K562 (cell line): Measurements from ENCODE around the gene BST1. TPM values are rescaled to one million over a fixed set of nuclear protein-coding genes. Genes with fewer than 3 reads are reported as not detected.

ENCODE experiments used
- ATAC-seq: fragments of 200-7000 bp; cut with Tn5 transposase; 3 replicates; pipeline ENCODE4 v1.9.1; 2020; ENCODE audit warnings: moderate library complexity
- BruUV-seq: library from RNA; stranded (reverse); fragments of 400-500 nt; replicated peaks from 2 replicates; lab custom pipeline; 2021; lab: Mats Ljungman, UMichigan
- CTCF ChIA-PET: fragments of 300-600 bp; formaldehyde crosslinking; extraction: SDS; loops from one replicate; lab custom pipeline; 2021; ENCODE audit warnings: low intra/inter-chr PET ratio; lab: Yijun Ruan, JAX
- POLR2A ChIA-PET: fragments of 300-600, 350-650 bp; sonication (Branson Sonifier 250); formaldehyde crosslinking; extraction: SDS; loops from one replicate; lab custom pipeline; 2021; ENCODE audit warnings: antibody characterized with exemption, inconsistent platforms; lab: Yijun Ruan, JAX
- DNase-seq, 4 experiments: peaks; one replicate each; pipeline versions ENCODE4 v3.0.0 to v3.0.0-alpha.2; 2011 to 2018; ENCODE audit warnings: low spot score in 3 of 4, mixed read lengths in 3 of 4; ENCODE audit errors: extremely low read depth in 1 of 4
- FAIRE-seq: peaks from 2 replicates; lab custom pipeline; 2011; peaks lifted over from hg19 to GRCh38; lab: Jason Lieb, UNC
- H2AFZ ChIP-seq: 2 replicates; pipeline ENCODE4 v1.6.0; 2011; ENCODE audit warnings: low read depth, low read length, control low read depth, inconsistent platforms
- H3K27ac ChIP-seq: fragments of 200-600 bp; 3 replicates; pipeline ENCODE4 v1.8.0; 2011; ENCODE audit warnings: low read depth, mild to moderate bottlenecking, control low read depth, inconsistent platforms, low read length, moderate library complexity, mixed read lengths; ENCODE audit errors: extremely low read depth
- H3K27me3 ChIP-seq, 2 experiments: fragments of 300-600 bp in 1 of 2; 2 replicates in 1 of 2; 3 replicates in 1 of 2; pipeline versions ENCODE4 v1.6.0 to v1.8.0; 2011; ENCODE audit warnings: inconsistent platforms in 2 of 2, low read length in 2 of 2, mild to moderate bottlenecking in 1 of 2, mixed read lengths in 1 of 2, moderate library complexity in 1 of 2; ENCODE audit not compliant: control insufficient read depth in 2 of 2, insufficient read depth in 2 of 2
- H3K36me3 ChIP-seq: fragments of 300-600 bp; 3 replicates; pipeline ENCODE4 v1.8.0; 2011; ENCODE audit warnings: mild to moderate bottlenecking, low read length, inconsistent platforms; ENCODE audit not compliant: control insufficient read depth, insufficient read depth
- H3K4me1 ChIP-seq, 2 experiments: fragments of 200-600 bp in 1 of 2; replicated peaks in 1 of 2; 2 replicates in 1 of 2; 3 replicates in 1 of 2; pipeline versions ENCODE4 v1.5.1 to v1.8.0; 2011; ENCODE audit warnings: inconsistent platforms in 2 of 2, low read length in 2 of 2, mild to moderate bottlenecking in 1 of 2, mixed read lengths in 1 of 2, moderate library complexity in 1 of 2; ENCODE audit not compliant: control insufficient read depth in 2 of 2, insufficient read depth in 2 of 2
- H3K4me2 ChIP-seq: 2 replicates; pipeline ENCODE4 v1.6.1; 2011; ENCODE audit warnings: low read length, control low read depth, inconsistent platforms, mixed read lengths; ENCODE audit not compliant: insufficient read depth
- H3K4me3 ChIP-seq: fragments of 200-600 bp; sonication (generic), shearing (Covaris generic); 2 replicates; pipeline ENCODE4 v1.5.1; 2016; ENCODE audit warnings: control low read depth, inconsistent platforms
- H3K79me2 ChIP-seq: fragments of 200-600 bp; 3 replicates; pipeline ENCODE4 v1.8.0; 2011; ENCODE audit warnings: low read length, inconsistent platforms; ENCODE audit not compliant: control insufficient read depth, insufficient read depth
- H3K9ac ChIP-seq, 2 experiments: 2 replicates each; pipeline versions ENCODE4 v1.6.0 to v1.6.1; 2011; ENCODE audit warnings: low read depth in 2 of 2, low read length in 2 of 2, control low read depth in 1 of 2, inconsistent platforms in 1 of 2, mild to moderate bottlenecking in 1 of 2, mixed read lengths in 1 of 2; ENCODE audit not compliant: insufficient read depth in 1 of 2
- H3K9me1 ChIP-seq: one replicate; pipeline ENCODE4 v1.6.0; 2011; ENCODE audit warnings: inconsistent platforms, mild to moderate bottlenecking, low read length, moderate library complexity; ENCODE audit not compliant: control insufficient read depth, insufficient read depth
- H3K9me3 ChIP-seq: replicated peaks from 2 replicates; pipeline ENCODE4 v1.5.1; 2011; ENCODE audit warnings: low read depth, low read length, inconsistent platforms; ENCODE audit not compliant: control insufficient read depth, insufficient read depth
- H4K20me1 ChIP-seq: replicated peaks from 2 replicates; pipeline ENCODE4 v1.6.1; 2011; ENCODE audit warnings: low read length, inconsistent platforms, mixed read lengths; ENCODE audit not compliant: control insufficient read depth, insufficient read depth
- CEBPB ChIP-seq: fragments of 450-650 bp; IDR thresholded peaks from 2 replicates; pipeline ENCODE4 v1.6.1; 2016; ENCODE audit warnings: missing genetic modification characterization, missing compliant biosample characterization
- ETV6 ChIP-seq, 3 experiments: fragments of 150-350 bp in 1 of 3; sonication (generic) in 1 of 3; formaldehyde crosslinking in 1 of 3; IDR thresholded peaks; 2 replicates each; pipeline versions ENCODE4 v1.6.1 to v1.8.0; 2014 to 2022; ENCODE audit warnings: borderline replicate concordance in 2 of 3, low read depth in 2 of 3, antibody characterized with exemption in 1 of 3, low read length in 1 of 3, mild to moderate bottlenecking in 1 of 3, missing genetic modification reagents in 1 of 3
- FOSL1 ChIP-seq: fragments of 200-800 bp; sonication (Bioruptor generic); conservative IDR thresholded peaks from 2 replicates; pipeline ENCODE4 v1.6.1; 2016; ENCODE audit warnings: missing genetic modification characterization, missing compliant biosample characterization
- HLTF ChIP-seq: fragments of 450-650 bp; IDR thresholded peaks from 2 replicates; pipeline ENCODE4 v1.6.1; 2016
- HMBOX1 ChIP-seq: sonication (generic); IDR thresholded peaks from 2 replicates; pipeline ENCODE4 v1.6.1; 2016
- NCOR1 ChIP-seq: fragments of 450-650 bp; IDR thresholded peaks from 2 replicates; pipeline ENCODE4 v1.6.1; 2016; ENCODE audit warnings: mild to moderate bottlenecking, moderate library complexity
- NFIC ChIP-seq: fragments of 450-650 bp; IDR thresholded peaks from 2 replicates; pipeline ENCODE4 v1.6.1; 2017; ENCODE audit warnings: mild to moderate bottlenecking, inconsistent platforms
- NONO ChIP-seq, 2 experiments: fragments of 200-400 bp in 1 of 2; fragments of 450-650 bp in 1 of 2; formaldehyde crosslinking in 1 of 2; IDR thresholded peaks; 2 replicates each; pipeline ENCODE4 v1.6.1; 2017; ENCODE audit warnings: low read depth in 2 of 2, mild to moderate bottlenecking in 2 of 2, moderate library complexity in 2 of 2, low read length in 1 of 2
- SMARCA4 ChIP-seq: fragments of 450-650 bp; IDR thresholded peaks from 2 replicates; pipeline ENCODE4 v1.6.1; 2016
- SMARCE1 ChIP-seq: fragments of 450-650 bp; IDR thresholded peaks from 2 replicates; pipeline ENCODE4 v1.7.1; 2016; ENCODE audit warnings: mild to moderate bottlenecking
- ZFP36 ChIP-seq: fragments of 150-350 bp; IDR thresholded peaks from 2 replicates; pipeline ENCODE4 v1.6.1; 2018; ENCODE audit warnings: low read length, low read depth; ENCODE audit not compliant: partially characterized antibody
- ZNF197 ChIP-seq: fragments of 200-800 bp; sonication (Bioruptor generic); IDR thresholded peaks from 2 replicates; pipeline ENCODE4 v1.6.1; 2016; ENCODE audit warnings: low read depth, missing genetic modification characterization, missing compliant biosample characterization
- ZNF766 ChIP-seq: fragments of 200-800 bp; sonication (Bioruptor generic); conservative IDR thresholded peaks from 2 replicates; pipeline ENCODE4 v1.6.1; 2016; ENCODE audit warnings: missing genetic modification characterization, missing compliant biosample characterization
- WGBS: fragments of 100-300 bp; shearing (Covaris generic); methylation state at CpG from one replicate; pipeline ENCODE4 v1.1.6; 2016; ENCODE audit warnings: low coverage, mixed read lengths; ENCODE audit not compliant: insufficient coverage; ENCODE audit errors: missing lambda C conversion rate; 5-methylcytosine and 5-hydroxymethylcytosine counted together
- in situ Hi-C: fragments of 300-500 bp; cut with MboI; formaldehyde crosslinking; loops from 4 replicates; pipeline ENCODE4 v1.15.0; 2018; ENCODE audit warnings: inconsistent platforms, mixed read lengths
- intact Hi-C: fragments of 100-400 bp; cut with micrococcal nuclease; formaldehyde crosslinking; loops from 2 replicates; pipeline ENCODE4 v1.14.2; 2022
- polyA plus RNA-seq, 8 experiments: library from polyadenylated mRNA; depleted of rRNA in 4 of 8; stranded (reverse) in 5 of 8; unstranded in 3 of 8; fragments of >200 nt; fragmentation: Nextera tagmentation in 2 of 8; fragmentation: Illumina TruSeq in 1 of 8; extraction: Ambion mirVana in 2 of 8; extraction: Trizol in 1 of 8; gene quantifications; 2 replicates each; pipeline versions ENCODE4 v1.2.1 to v1.2.3, GENCODE V29; 2011 to 2014; ENCODE audit warnings: inconsistent platforms in 1 of 8, missing spikeins in 1 of 8
- total RNA-seq, 7 experiments: library from RNA; depleted of rRNA in 6 of 7; stranded (reverse); fragments of >200 nt in 6 of 7; fragmentation: Illumina TruSeq in 2 of 7; extraction: Trizol in 2 of 7; gene quantifications; 2 replicates each; pipeline versions ENCODE4 v1.2.1 to v1.2.3, GENCODE V29; 2011 to 2021; ENCODE audit warnings: low replicate concordance in 1 of 7

The BST1 gene
- total and polyA plus RNA-seq, 9 of the 15 experiments (the other 6 are each of a cell fraction or from before 2014, with no cell fraction given) = 0.04 to 0.38 (median 0.07) TPM; not detected in 6

GRCh38 chr4:15676899-15677298, 26.0 kb upstream of the BST1 start:
- peaks cover 81% of the 10 kb centered on the region for H3K79me2 ChIP-seq
- CTCF ChIA-PET = no interaction called here

GRCh38 chr4:15677507-15677988, 25.3 kb upstream of the BST1 start:
- Histone ChIP-seq H2AFZ (peak overlapping the region; percentile 57), H3K4me2 (peak overlapping the region; percentile 67), H3K9me1 (no peaks in the 10 kb centered on the region), H3K27ac (peak overlapping the region; percentile 62), H3K79me2 (peaks cover 87% of the 10 kb centered on the region), H3K27me3 (no peaks in the 10 kb centered on the region), H3K4me3 (no peak overlapping the region), H3K9ac (peak overlapping the region in 1 of 2 experiments; percentile 13; a peak in 1 of 4 replicates), H3K4me1 (peaks cover 4 to 16% of the 10 kb centered on the region in 2 experiments; a peak in 4 of 5 replicates), H4K20me1 (no peaks in the 10 kb centered on the region), H3K9me3 (no peaks in the 10 kb centered on the region), H3K36me3 (peaks cover 2% of the 10 kb centered on the region; the same call in 1 of the 3 replicates)
- CTCF ChIA-PET = no interaction called here
- no TSS peak for BruUV-seq
- FAIRE-seq (peak; percentile 11), DNase-seq (peak in 1 of 4 experiments; percentile 67), ATAC-seq (peak; percentile 1; the same call in 2 of the 3 replicates)
- intact Hi-C loops (no loop called here), in situ Hi-C loops (no loop called here)
- POLR2A ChIA-PET = interaction anchor here (0.6 kb wide), 1 partner anchor 139 kb away, joined by 3 read pairs; no protein-coding TSS in a partner anchor
- 39% methylated on average over 2 of the region's 2 CpGs for WGBS
- TF ChIP-seq ZFP36 = peak; percentile 54
- peak; percentile 84 for TF ChIP-seq FOSL1 (tag)
- TF ChIP-seq NFIC = peak; percentile 86
- TF ChIP-seq HMBOX1 = peak; percentile 73; the same call in 1 of the 2 replicates
- TF ChIP-seq NCOR1 = no peak
- TF ChIP-seq SMARCE1 = 0 out of 2 replicates have a peak, but pooled peaks have one; percentile 28
- peak; percentile 34; the same call in 1 of the 2 replicates for TF ChIP-seq SMARCA4
- TF ChIP-seq HLTF = no peak
- TF ChIP-seq NONO (IDR thresholded peaks at IDR 0.05; ENCODE audit: low read depth in 2 of 2, low read length in 1 of 2) = 0 out of 4 replicates have a peak, but pooled peaks of 1 of the 2 experiments have one; percentile 53
- TF ChIP-seq ETV6 (IDR thresholded peaks at IDR 0.05; ENCODE audit: borderline replicate concordance in 1 of 2, low read depth in 2 of 2, low read length in 1 of 2) = no peak
- no peak for TF ChIP-seq ETV6 (CRISPR knock-in tag; IDR thresholded peaks at IDR 0.05; ENCODE audit: borderline replicate concordance)
- TF ChIP-seq ZNF197 (CRISPR knock-in tag) = no peak

More at GRCh38 chr4:15676899-15677298, 26.0 kb upstream of the BST1 start:
- Histone ChIP-seq H3K36me3 (peaks cover 7% of the 10 kb centered on the region; the same call in 2 of the 3 replicates), H3K4me1 (peaks cover 4 to 16% of the 10 kb centered on the region in 2 experiments; a peak in 4 of 5 replicates), H3K27ac (peak overlapping the region; percentile 62; the same call in 1 of the 3 replicates), H3K9ac (no peak overlapping the region), H3K9me1 (no peaks in the 10 kb centered on the region), H3K4me2 (no peak overlapping the region), H3K27me3 (no peaks in the 10 kb centered on the region), H3K9me3 (no peaks in the 10 kb centered on the region), H2AFZ (no peak overlapping the region), H4K20me1 (no peaks in the 10 kb centered on the region), H3K4me3 (no peak overlapping the region)
- no peak for FAIRE-seq
- ATAC-seq = no peak
- in situ Hi-C loops (no loop called here), intact Hi-C loops (no loop called here)
- peak; percentile 74; the same call in 1 of the 2 replicates for TF ChIP-seq ZNF766 (CRISPR knock-in tag)
- TF ChIP-seq CEBPB (tag) = no peak
- POLR2A ChIA-PET = interaction anchor here (2.3 kb wide), 1 partner anchor 13 kb away, joined by 8 read pairs; no protein-coding TSS in a partner anchor
- no peak for DNase-seq
- no TSS peak for BruUV-seq
- WGBS = 62% methylated on average over 6 of the region's 6 CpGs
